ENCODE results near the gene GREB1. TPM values are rescaled to one million over a fixed set of nuclear protein-coding genes. Genes with fewer than 3 reads are reported as not detected.

Gene GREB1
- total and polyA plus RNA-seq, 2 donors (not counting 1 experiment from before 2014, with no cell fraction given) = 0.04 to 0.39 TPM

GRCh38 chr2:11578081-11578948 lies 44.5 kb downstream of the GREB1 start:
- H3K36me3 ChIP-seq (replicated peaks in 1 of 2; ENCODE audit: control extremely low read depth in 1 of 2, control insufficient read depth in 1 of 2, extremely low read depth in 1 of 2, insufficient read depth in 2 of 2, low read length in 1 of 2) = no peaks in the 10 kb centered on the region
- intact Hi-C loops (cut with micrococcal nuclease) = no loop called here
- WGBS (ENCODE audit: insufficient coverage) = 88% methylated on average over 18 of the region's 22 CpGs
- Mint-ChIP-seq H3K4me3 (no peak overlapping the region), H3K27me3 (peaks cover 8% of the 10 kb centered on the region), H3K4me1 (no peaks in the 10 kb centered on the region), H3K27ac (no peak overlapping the region), H3K9me3 (ENCODE audit: insufficient read depth) (no peaks in the 10 kb centered on the region)
- H3K4me2 ChIP-seq (replicated peaks; ENCODE audit: low read depth, low read length, poor library complexity, severe bottlenecking) = no peak overlapping the region
- CTCF ChIA-PET = interaction anchor here (1.4 to 1.7 kb wide), 2 partner anchors 10 to 446 kb away, joined by 3 to 4 read pairs; a partner anchor contains a TSS
- H3K27ac ChIP-seq (ENCODE audit: low read length in 2 of 2) = no peak overlapping the region
- peaks cover 0 to 6% (median 1%) of the 10 kb centered on the region in 4 experiments for H3K27me3 ChIP-seq (replicated peaks in 1 of 4; ENCODE audit: control extremely low read depth in 1 of 4, control insufficient read depth in 3 of 4, insufficient read depth in 4 of 4, low read length in 3 of 4)
- no peak overlapping the region for H3K9ac ChIP-seq (ENCODE audit: low read length)
- H3K4me3 ChIP-seq (ENCODE audit: control extremely low read depth in 1 of 5, extremely low read depth in 1 of 5, insufficient read depth in 1 of 5, low read depth in 2 of 5, low read length in 4 of 5) = no peak overlapping the region
- no peak overlapping the region for H2AFZ ChIP-seq (ENCODE audit: insufficient read depth, low read depth, low read length, poor library complexity, severe bottlenecking)
- no peaks in the 10 kb centered on the region for H4K20me1 ChIP-seq (ENCODE audit: control insufficient read depth, insufficient read depth, low read length, poor library complexity, severe bottlenecking)
- no peak for ATAC-seq (ENCODE audit: low read depth)
- POLR2A ChIA-PET = no interaction called here
- DNase-seq = no peak
- TF ChIP-seq, protein P1, sequence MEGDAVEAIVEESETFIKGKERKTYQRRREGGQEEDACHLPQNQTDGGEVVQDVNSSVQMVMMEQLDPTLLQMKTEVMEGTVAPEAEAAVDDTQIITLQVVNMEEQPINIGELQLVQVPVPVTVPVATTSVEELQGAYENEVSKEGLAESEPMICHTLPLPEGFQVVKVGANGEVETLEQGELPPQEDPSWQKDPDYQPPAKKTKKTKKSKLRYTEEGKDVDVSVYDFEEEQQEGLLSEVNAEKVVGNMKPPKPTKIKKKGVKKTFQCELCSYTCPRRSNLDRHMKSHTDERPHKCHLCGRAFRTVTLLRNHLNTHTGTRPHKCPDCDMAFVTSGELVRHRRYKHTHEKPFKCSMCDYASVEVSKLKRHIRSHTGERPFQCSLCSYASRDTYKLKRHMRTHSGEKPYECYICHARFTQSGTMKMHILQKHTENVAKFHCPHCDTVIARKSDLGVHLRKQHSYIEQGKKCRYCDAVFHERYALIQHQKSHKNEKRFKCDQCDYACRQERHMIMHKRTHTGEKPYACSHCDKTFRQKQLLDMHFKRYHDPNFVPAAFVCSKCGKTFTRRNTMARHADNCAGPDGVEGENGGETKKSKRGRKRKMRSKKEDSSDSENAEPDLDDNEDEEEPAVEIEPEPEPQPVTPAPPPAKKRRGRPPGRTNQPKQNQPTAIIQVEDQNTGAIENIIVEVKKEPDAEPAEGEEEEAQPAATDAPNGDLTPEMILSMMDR (IDR thresholded peaks at IDR 0.05) = no peak
- no peak for TF ChIP-seq EZH2 (IDR thresholded peaks at IDR 0.05; ENCODE audit: borderline replicate concordance, insufficient read depth, low read depth, low read length, poor library complexity, severe bottlenecking)
- no peaks in the 10 kb centered on the region for H3K9me3 ChIP-seq (ENCODE audit: control extremely low read depth in 1 of 3, control insufficient read depth in 2 of 3, insufficient read depth in 1 of 3, low read length in 2 of 3)
- no peaks in the 10 kb centered on the region for H3K4me1 ChIP-seq (ENCODE audit: control insufficient read depth in 2 of 2, insufficient read depth in 2 of 2, low read length in 2 of 2)
- H3K79me2 ChIP-seq (ENCODE audit: control insufficient read depth, insufficient read depth, low read length) = no peaks in the 10 kb centered on the region

Data from B cell (primary cell).